Measurements from ENCODE around the gene ZNF653.
A peak's percentile ranks its signal among the peaks of the same experiment; 100 is the strongest.
"Not testable (repeated sequence)": the region's sequence is repeated elsewhere in the genome, so short reads cannot be mapped to it uniquely, and the experiment has no call there.

The ZNF653 gene

DNA sequence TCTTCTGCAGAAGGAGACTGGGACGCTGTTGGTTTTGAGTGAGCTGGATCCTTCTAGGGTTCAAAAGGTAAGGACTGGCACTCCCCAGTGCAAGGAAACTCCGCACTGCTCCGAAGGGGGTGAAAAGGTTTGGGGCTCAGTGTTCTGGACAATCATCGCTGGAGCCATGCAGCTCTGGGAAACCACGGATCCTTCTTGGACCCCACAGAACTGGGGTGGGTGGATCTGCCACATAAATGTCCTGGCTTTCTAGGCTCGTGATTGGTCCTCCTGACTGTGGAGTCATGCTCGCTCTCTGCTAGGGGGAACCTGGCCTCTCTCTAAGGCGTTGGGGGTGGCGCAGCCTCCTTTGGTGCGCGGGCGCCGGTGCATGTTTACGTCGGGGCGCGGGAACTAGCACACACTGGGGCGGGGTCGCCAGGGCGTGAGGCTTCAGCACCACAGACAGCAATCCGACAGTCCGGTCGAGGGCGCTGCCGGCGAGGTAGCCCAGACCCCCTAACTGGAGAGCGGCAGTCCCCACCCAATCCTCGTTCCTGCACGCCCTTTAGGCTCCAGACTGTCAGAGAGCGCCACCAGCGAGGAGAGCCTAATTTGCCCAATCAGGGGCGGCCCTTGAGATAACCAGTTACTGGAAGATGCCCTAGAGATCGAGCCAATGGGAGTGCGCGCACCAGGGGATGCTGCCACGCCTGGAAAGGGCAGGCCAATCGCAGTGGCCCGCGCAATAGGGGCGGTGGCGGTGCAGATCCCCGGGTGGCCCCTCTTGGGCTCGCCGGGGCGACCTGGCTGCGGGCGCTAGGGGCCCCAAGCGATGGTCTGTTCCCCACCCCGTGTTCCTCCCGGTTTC is 23.9 kb downstream of the ZNF653 start:
- DNase-seq (ENCODE audit: low spot score), result peak; percentile 98

DNA sequence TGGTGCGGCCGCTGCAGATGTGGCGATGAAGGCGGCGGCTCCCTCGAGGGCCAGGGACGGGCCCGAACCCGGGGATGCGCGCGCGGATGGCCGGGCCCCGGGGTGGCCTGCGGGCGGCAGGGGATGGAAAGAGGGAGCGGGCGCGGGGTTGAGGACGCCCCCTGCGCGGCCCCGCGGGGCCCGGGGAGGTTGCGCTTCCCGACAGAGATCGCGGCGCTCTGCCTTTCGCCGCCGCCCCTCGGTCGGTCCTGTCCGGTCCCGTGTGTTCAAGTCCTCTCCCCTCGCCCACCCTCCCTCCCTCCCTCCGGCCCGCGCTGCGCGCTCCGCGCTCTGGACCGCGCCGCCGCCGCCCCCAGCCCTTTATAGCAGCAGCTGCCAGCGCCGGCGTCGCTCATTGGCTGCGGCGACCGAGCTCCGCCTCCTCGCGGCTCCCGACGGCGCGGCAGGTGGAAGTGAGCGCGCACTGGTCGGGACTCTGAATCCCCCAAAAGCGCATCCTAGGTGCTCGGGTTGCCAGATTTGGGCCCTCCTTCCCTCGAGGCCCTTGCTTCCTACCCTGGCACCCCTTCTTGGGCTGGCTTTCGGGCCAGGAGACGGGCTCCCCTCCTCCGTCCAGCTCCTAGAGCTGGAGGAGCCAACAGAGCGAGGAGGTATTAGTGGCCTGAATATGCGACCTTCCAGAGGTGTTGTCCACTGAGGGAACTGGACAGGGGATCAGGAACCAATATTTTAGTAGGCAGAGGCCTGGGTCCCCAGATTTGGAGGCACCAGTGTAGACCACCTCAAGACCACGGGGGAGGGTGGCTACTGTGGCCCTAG is 24.7 kb downstream of the ZNF653 start, which contains the start of gene ELAVL3:
TSS of gene ELAVL3 (minus strand) at position 332 of the 819 bp plus-strand sequence. CDS start 438 bp downstream, outside the sequence.
- DNase-seq (ENCODE audit: low spot score), result peak; percentile 65

DNA sequence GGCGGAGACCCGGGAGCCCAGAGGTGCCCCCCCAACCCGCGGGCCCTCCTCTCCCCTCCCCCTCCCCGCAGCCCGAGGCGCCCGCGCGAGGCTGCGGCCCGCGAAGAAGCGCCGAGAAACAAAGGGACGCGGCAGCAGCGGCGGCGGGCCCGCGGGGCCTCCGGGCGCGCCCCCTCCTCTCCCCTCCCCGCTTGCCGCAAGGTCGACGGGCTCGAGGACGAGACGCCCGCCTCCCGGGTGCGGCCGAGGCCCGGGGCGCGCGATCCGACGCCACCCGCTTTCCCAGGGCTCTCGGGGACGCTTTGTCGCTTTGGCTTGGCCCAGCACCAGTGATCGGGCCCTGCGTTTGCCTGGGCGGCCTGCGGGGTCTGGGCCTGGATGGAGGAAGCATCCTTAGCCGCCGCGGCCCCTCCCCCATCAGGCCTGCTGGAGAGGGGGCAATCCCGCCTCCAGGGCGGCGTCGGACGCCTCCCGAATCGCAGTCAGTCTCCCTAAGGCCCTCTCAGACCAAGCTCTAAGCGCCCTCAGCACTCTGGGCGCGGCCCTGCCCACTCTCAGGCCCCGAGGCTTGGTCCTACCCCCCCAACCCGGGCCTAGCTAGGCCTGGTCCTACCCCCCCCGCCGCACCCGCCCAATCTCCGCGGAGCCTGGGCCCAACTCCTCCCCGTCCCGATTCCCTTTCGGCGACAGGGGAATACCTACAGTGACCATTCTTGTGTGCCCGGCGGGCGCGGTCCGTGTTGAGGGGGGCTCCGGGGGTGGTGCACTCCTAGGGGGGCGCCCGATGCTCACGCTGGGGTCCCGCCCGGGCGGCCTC is 25.5 kb downstream of the ZNF653 start:
- peak; percentile 19 for DNase-seq (ENCODE audit: low spot score)

- DNase-seq (ENCODE audit: low spot score), result peak; percentile 85
Measured at GRCh38 chr19:11479090-11479897, 26.3 kb downstream of the ZNF653 start.

GRCh38 chr19:11478167-11479089 is 27.2 kb downstream of the ZNF653 start:
- peak; percentile 70 for DNase-seq (ENCODE audit: low spot score)

- DNase-seq (ENCODE audit: low spot score), result no peak
Measured at GRCh38 chr19:11475861-11476260, 29.8 kb downstream of the ZNF653 start.

DNA sequence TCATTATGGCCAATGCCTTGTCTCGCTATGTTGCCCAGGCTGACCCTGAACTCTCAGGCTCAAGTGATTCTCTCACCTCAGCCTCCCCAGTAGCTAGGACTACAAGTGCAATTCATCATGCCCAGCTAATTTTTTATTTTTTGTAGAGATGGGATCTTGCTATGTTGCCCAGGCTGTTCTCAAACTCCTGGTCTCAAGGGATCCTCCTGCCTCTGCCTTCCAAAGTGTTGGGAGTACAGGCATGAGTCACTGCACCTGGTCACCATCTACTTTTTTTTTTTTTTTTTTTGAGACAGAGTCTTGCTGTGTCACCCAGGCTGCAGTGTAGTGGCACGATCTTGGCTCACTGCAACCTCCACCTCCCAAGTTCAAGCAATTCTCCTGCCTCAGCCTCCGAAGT is 30.3 kb downstream of the ZNF653 start:
- DNase-seq (ENCODE audit: low spot score), result not testable (repeated sequence)

DNA sequence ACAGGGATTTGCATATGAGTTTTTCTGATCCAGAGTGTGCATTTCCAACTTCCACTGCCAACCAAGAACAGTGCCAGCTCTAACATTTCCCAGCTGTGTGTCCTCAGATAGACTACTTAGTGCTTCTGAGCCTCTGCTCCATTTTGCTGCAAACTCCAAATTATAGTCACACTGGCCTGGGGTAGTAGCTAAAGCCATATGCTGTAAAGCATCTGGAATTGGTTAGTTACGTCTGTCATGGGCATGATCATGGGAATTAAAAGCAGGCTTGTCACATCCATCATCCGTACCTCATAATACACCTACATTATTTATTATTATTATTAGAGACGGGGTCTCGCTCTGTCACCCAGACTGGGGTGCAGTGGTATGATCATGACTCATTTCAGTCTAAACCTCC is 31.9 kb downstream of the ZNF653 start:
- no peak for DNase-seq (ENCODE audit: low spot score)

DNA sequence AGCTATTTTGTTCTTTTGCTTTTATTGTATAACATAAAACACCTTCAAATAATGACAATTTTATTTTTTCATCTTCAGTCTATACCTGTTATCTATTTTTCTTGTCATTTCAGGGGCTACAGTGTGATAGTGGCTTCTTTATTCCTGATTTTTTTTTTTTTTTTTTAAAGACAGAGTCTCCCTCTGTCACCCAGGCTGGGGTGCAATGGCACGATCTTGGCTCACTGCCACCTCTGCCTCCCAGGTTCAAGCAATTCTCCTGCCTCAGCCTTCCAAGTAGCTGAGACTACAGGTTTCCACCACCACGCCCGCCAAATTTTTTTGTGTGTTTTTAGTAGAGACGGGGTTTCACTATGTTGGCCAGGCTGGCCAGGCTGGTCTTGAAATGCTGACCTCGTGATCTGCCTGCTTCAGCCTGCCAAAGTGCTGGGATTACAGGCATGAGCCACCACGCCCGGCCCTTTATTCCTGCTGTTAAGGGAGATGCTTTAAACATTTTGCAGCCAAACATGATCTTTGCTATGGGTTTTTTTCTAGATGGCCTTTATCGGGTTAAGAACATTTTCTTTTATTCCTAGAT is 37.3 kb downstream of the ZNF653 start:
- not testable (repeated sequence) for DNase-seq (ENCODE audit: low spot score)

DNA sequence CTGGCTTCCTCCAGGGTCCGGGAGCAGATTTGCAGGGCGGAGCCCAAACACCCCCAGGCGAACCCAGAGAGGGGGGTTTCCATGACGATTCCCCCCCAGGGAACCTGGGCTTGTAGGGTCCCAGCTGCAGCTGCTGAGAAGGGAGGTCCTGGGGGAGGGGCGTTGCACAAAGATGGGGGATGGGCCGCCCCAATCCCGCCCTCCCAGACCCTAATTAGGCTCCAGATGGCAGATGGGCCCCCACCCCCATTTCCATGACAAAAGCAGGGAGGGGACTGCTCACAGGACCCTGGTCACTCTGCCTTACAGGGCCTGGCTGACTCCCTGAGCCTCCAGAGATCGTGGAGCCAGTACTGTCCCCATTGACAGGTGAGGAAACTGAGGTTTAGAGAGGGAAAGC is 40.0 kb downstream of the ZNF653 start:
- no peak for DNase-seq (ENCODE audit: low spot score)

- no peak for DNase-seq (ENCODE audit: low spot score)
Measured at GRCh38 chr19:11464333-11465265, 41.0 kb downstream of the ZNF653 start.

DNA sequence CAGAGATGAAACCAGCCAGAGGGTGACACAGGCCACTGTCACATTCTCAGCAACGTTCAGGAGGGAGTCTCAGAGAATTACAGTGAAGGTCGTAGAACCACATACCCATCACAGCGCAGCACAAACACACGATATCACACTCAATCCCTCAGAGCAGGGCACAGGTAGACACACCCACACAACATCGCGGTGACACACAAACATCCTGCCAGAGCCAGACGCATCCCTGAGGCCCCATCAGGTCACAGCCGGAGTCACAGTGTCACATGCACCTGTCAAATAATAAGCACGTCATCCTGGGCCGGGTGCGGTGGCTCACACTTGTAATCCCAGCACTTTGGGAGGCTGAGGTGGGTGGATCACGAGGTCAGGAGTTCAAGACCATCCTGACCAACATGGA is 42.2 kb downstream of the ZNF653 start:
- no peak for DNase-seq (ENCODE audit: low spot score)

- no peak for DNase-seq (ENCODE audit: low spot score)
Measured at GRCh38 chr19:11461453-11461852, 44.2 kb downstream of the ZNF653 start.

DNA sequence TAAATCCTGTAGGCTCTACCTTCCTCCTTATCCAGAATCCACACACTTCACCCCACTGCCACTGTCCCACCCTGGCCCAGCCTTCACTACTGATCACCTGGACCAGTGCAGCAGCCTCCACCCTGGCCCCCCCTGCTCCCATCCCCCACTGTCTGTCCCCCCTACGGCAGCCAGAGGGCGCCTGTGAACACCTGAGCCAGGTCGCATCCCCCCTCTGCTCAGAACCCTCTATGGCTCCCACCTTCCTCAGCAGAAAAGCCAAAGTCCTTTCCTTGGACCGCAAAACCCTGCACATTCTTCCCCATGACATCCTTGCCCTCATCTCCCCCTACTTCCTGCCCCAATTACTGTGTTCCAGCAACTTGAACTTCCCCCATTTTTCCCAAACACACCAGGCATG is 45.4 kb downstream of the ZNF653 start:
- no peak for DNase-seq (ENCODE audit: low spot score)

DNA sequence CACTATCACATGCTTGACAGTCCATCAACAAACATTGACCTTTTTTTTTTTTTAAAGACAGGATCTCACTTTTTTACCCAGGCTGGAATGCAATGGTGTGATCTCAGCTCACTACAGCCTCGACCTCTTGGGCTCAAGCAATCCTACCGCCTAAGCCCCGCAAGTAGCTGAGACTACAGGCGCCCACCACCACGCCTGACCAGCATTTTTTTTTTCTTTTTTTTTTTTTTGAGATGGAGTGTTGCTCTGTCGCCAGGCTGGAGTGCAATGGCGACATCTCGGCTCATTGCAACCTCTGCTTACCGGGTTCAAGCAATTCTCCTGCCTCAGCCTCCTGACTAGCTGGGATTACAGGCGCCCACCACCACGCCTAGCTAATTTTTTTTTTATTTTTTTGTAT is 46.7 kb downstream of the ZNF653 start:
- DNase-seq (ENCODE audit: low spot score), result not testable (repeated sequence)

DNA sequence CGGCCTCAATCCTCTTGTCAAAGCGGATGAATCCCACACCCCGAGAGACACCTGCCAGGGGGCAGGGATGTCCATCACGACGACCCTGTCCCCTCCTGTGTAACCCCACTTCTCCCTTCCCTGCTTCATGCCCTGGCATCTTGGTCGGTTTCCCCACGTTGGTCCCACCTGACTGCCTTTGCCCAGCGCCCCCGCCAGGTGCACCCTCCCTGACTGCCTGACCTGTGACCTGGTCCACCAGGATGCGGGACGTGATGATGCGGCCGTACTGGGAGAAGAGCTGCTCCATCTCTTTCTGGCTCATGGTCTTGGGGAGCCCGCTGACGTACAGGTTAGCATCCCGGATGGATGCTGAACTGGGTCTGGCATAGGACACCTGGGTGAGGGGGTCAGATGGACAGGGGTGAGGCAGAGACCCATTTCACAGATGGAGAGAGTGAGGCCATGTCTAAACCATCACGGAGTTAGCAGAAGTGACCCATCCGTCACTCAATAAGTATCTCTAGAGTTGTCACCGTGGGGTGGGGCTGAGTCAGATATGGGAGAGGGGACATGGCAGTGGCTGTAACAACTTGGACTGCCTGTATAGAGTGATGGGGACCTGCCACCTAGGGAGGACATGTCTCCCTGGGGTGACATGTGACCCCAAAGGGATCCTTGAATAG is 47.3 kb downstream of the ZNF653 start:
- no peak for DNase-seq (ENCODE audit: low spot score)

GRCh38 chr19:11457831-11458230 is 47.8 kb downstream of the ZNF653 start:
- no peak for DNase-seq (ENCODE audit: low spot score)

DNA sequence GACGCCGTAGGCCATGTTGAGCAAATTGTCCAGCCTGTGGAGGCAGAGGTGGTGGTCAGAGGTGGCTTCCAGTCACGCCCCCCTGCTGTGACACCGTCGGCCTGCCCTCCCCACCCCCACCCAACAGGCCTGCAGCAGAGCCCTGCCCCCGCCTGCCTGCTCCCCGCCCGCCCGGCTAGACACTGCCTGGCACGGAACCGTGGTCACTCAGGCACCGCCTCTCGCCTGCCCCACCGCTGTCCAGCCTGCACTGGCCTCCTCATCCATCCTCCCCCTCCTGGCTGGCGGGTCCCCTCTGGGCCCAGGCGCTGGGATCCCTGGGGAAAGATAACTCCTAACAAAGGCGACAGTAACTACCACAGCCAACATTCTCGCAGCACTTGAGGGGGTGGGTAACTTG is 48.5 kb downstream of the ZNF653 start:
- peak; percentile 90 for DNase-seq (ENCODE audit: low spot score)

All from pons (tissue), 1 donor.